A549 (cell line): Measurements from ENCODE around the gene THSD7A. TPM values are rescaled to one million over a fixed set of nuclear protein-coding genes. Genes with fewer than 3 reads are reported as not detected.
A peak's percentile ranks its signal among the peaks of the same experiment; 100 is the strongest.

Experiments
- ATAC-seq, 2 experiments: fragments of 200-7000 bp in 1 of 2; fragments of >200 bp in 1 of 2; cut with Nextera tagmentation in 1 of 2; cut with Tn5 transposase in 1 of 2; 3 replicates each; pipeline versions ENCODE4 v1.8.0 to v1.9.1; 2018 to 2020; ENCODE audit warnings: mild to moderate bottlenecking in 1 of 2, moderate library complexity in 1 of 2
- CTCF ChIA-PET: fragments of 300-600 bp; sonication (Branson Sonifier 250); formaldehyde crosslinking; extraction: SDS; loops from one replicate; lab custom pipeline; 2021; ENCODE audit warnings: antibody characterized with exemption, inconsistent platforms; lab: Yijun Ruan, JAX
- POLR2A ChIA-PET: fragments of 350-600 bp; formaldehyde crosslinking; extraction: SDS; loops from one replicate; lab custom pipeline; 2021; ENCODE audit warnings: antibody characterized with exemption, inconsistent platforms; lab: Yijun Ruan, JAX
- DNase-seq, 2 experiments: peaks; one replicate each; pipeline versions ENCODE4 v3.0.0 to v3.0.0-alpha.2; 2011 to 2016; ENCODE audit warnings: low read depth in 1 of 2, low spot score in 1 of 2
- FAIRE-seq: peaks from 2 replicates; lab custom pipeline; 2011; peaks lifted over from hg19 to GRCh38; lab: Jason Lieb, UNC
- H3K27ac ChIP-seq, 2 experiments: fragments of >200 bp; sonication (Bioruptor Twin); formaldehyde crosslinking; 3 replicates each; pipeline ENCODE4 v1.5.1; 2016 to 2017
- H3K4me1 ChIP-seq: fragments of >200 bp; sonication (Bioruptor Twin); formaldehyde crosslinking; 3 replicates; pipeline ENCODE4 v1.6.1; 2016
- H3K4me2 ChIP-seq: fragments of >200 bp; sonication (Bioruptor Twin); formaldehyde crosslinking; 3 replicates; pipeline ENCODE4 v1.6.1; 2016
- H3K4me3 ChIP-seq: fragments of >200 bp; sonication (Bioruptor Twin); formaldehyde crosslinking; 3 replicates; pipeline ENCODE4 v1.5.1; 2016
- H3K9me3 ChIP-seq: fragments of >200 bp; sonication (Bioruptor Twin); formaldehyde crosslinking; 3 replicates; pipeline ENCODE4 v1.6.1; 2016
- ATOH8 ChIP-seq: fragments of 250-450 bp; sonication (Bioruptor Pico); IDR thresholded peaks from 2 replicates; pipeline ENCODE4 v1.5.0; 2020; ENCODE audit warnings: low read depth, mild to moderate bottlenecking, moderate library complexity
- CTCF ChIP-seq: fragments of >200 bp; sonication (Bioruptor Twin); formaldehyde crosslinking; IDR thresholded peaks from 3 replicates; pipeline ENCODE4 v1.5.1; 2016
- E2F6 ChIP-seq: IDR thresholded peaks from 2 replicates; pipeline ENCODE4 v1.6.1; 2012; ENCODE audit warnings: low read depth, borderline replicate concordance
- EHMT2 ChIP-seq: fragments of 200-600 bp; sonication (generic); IDR thresholded peaks from 2 replicates; pipeline ENCODE4 v1.6.1; 2016; ENCODE audit warnings: antibody characterized with exemption, low read depth, mild to moderate bottlenecking, moderate library complexity
- EP300 ChIP-seq, 2 experiments: fragments of >200 bp; sonication (Bioruptor Twin); formaldehyde crosslinking; IDR thresholded peaks; 2 replicates in 1 of 2; 3 replicates in 1 of 2; pipeline ENCODE4 v1.6.1; 2016 to 2017
- FOXS1 ChIP-seq: fragments of 250-450 bp; sonication (Bioruptor Pico); IDR thresholded peaks from 2 replicates; pipeline ENCODE4 v1.5.0; 2020; ENCODE audit warnings: mild to moderate bottlenecking, moderate library complexity
- KDM1A ChIP-seq: fragments of 200-600 bp; sonication (generic); IDR thresholded peaks from 2 replicates; pipeline ENCODE4 v1.6.1; 2016; ENCODE audit warnings: low read depth, mild to moderate bottlenecking
- MAFK ChIP-seq: fragments of 450-650 bp; IDR thresholded peaks from 2 replicates; pipeline ENCODE4 v1.6.1; 2014; ENCODE audit not compliant: partially characterized antibody
- NFE2L2 ChIP-seq: fragments of 150-350 bp; conservative IDR thresholded peaks from 2 replicates; pipeline ENCODE4 v1.6.1; 2014; ENCODE audit warnings: low read length
- PBX3 ChIP-seq: IDR thresholded peaks from 2 replicates; pipeline ENCODE4 v1.6.1; 2012
- PHF8 ChIP-seq: fragments of 200-600 bp; sonication (generic); IDR thresholded peaks from 2 replicates; pipeline ENCODE4 v1.6.1; 2016; ENCODE audit warnings: low read depth, mild to moderate bottlenecking, antibody characterized with exemption, moderate library complexity, borderline replicate concordance
- RAD21 ChIP-seq, 2 experiments: fragments of >200 bp in 1 of 2; sonication (Bioruptor Twin) in 1 of 2; formaldehyde crosslinking in 1 of 2; IDR thresholded peaks in 1 of 2; conservative IDR thresholded peaks in 1 of 2; 2 replicates in 1 of 2; 3 replicates in 1 of 2; pipeline ENCODE4 v1.6.1; 2012 to 2018; ENCODE audit warnings: inconsistent platforms in 1 of 2
- RCOR1 ChIP-seq: fragments of 150-350 bp; IDR thresholded peaks from 2 replicates; pipeline ENCODE4 v1.6.1; 2014; ENCODE audit warnings: antibody characterized with exemption, low read length, low read depth
- RFX5 ChIP-seq: fragments of 450-650 bp; IDR thresholded peaks from 2 replicates; pipeline ENCODE4 v1.7.1; 2014; ENCODE audit warnings: antibody characterized with exemption, mild to moderate bottlenecking, moderate library complexity
- SMC3 ChIP-seq: fragments of >200 bp; sonication (Bioruptor Twin); formaldehyde crosslinking; IDR thresholded peaks from 3 replicates; pipeline ENCODE4 v1.6.1; 2018; ENCODE audit warnings: inconsistent platforms
- WGBS: methylation state at CpG from one replicate; pipeline ENCODE4 v1.1.6; 2017; ENCODE audit errors: missing lambda C conversion rate; 5-methylcytosine and 5-hydroxymethylcytosine counted together
- polyA plus RNA-seq, 4 experiments: library from polyadenylated mRNA; depleted of rRNA in 3 of 4; stranded (reverse); fragments of >200 nt; fragmentation: RNase III in 1 of 4; extraction: RNeasy Plus Mini Kit Qiagen cat#74134 plus additional on column Dnase treatment in 1 of 4; gene quantifications; 2 replicates in 3 of 4; 3 replicates in 1 of 4; pipeline ENCODE4 v1.2.3, GENCODE V29; 2011 to 2017
- TF ChIP-seq, protein P1 (sequence below): fragments of 450-650 bp; IDR thresholded peaks from 2 replicates; pipeline ENCODE4 v1.6.1; 2014; ENCODE audit warnings: antibody characterized with exemption

The THSD7A gene
- polyA plus RNA-seq, 2 of the 4 experiments (the other 2 are of a cell fraction): 5.7 to 11.8 TPM

- CTCF ChIA-PET: interaction anchor here (1.2 kb wide), 1 partner anchor 43 kb away, joined by 4 read pairs; no protein-coding TSS in a partner anchor
- no peak for FAIRE-seq
- 69% methylated on average over 4 of the region's 4 CpGs for WGBS
Observed at GRCh38 chr7:11749629-11750028, 82.4 kb downstream of the THSD7A start.

DNA sequence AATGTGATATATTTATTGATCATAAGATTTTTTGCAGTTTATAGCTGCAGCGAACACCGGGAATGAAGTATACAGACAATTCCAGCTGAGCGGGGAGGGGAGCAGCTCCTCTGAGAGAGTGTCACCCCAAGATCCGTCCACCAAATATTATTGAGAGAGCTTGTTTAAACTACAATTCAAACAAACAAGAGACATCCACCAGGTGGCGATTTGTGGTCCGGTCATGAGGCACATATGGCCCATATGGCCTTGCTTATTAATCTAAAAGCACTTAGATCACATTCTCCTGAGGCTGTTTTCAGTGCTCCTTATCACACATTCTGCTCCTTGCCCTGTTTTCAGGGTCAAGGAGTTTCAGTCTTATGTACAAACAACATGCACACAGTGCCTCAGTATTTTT is 83.1 kb downstream of the THSD7A start:
- Histone ChIP-seq H3K4me2 (peak overlapping the region; percentile 66), H3K9me3 (no peaks in the 10 kb centered on the region), H3K4me1 (peaks cover 32% of the 10 kb centered on the region), H3K4me3 (no peak overlapping the region), H3K27ac (peak overlapping the region; percentile 33 to 77; a peak in 5 of 6 replicates)
- CTCF ChIA-PET: interaction anchor here (0.8 to 1.2 kb wide), 4 partner anchors 15 to 84 kb away, joined by 3 to 4 read pairs (median 4); no protein-coding TSS in a partner anchor
- 68% methylated on average over 6 of the region's 6 CpGs for WGBS
- TF ChIP-seq E2F6: no peak
- peak; percentile 11; the same call in 1 of the 3 replicates for TF ChIP-seq CTCF
- 0 out of 3 replicates have a peak, but pooled peaks have one; percentile 16 for TF ChIP-seq SMC3
- TF ChIP-seq RAD21 (conservative IDR thresholded peaks at IDR 0.05 in 1 of 2, IDR thresholded peaks at IDR 0.05 in 1 of 2): 0 out of 5 replicates have a peak, but pooled peaks of 1 of the 2 experiments have one; percentile 15
- TF ChIP-seq RFX5: no peak
- ATAC-seq: no peak
- peak in 1 of 2 experiments; percentile 47 for DNase-seq
- FAIRE-seq: no peak
- POLR2A ChIA-PET: no interaction called here

More at GRCh38 chr7:11749629-11750028, 82.4 kb downstream of the THSD7A start:
- peak overlapping the region; percentile 33 to 77 for H3K27ac ChIP-seq
- no peak overlapping the region for H3K4me3 ChIP-seq
- ATAC-seq (no peak), DNase-seq (no peak)
- H3K4me2 ChIP-seq: peak overlapping the region; percentile 66
- no peaks in the 10 kb centered on the region for H3K9me3 ChIP-seq
- H3K4me1 ChIP-seq: peaks cover 40% of the 10 kb centered on the region
- TF ChIP-seq PHF8 (no peak), MAFK (no peak), FOXS1 (CRISPR knock-in tag) (no peak), EHMT2 (no peak), RCOR1 (no peak), EP300 (IDR thresholded peaks at IDR 0.05) (no peak), SMC3 (no peak), RAD21 (conservative IDR thresholded peaks at IDR 0.05 in 1 of 2, IDR thresholded peaks at IDR 0.05 in 1 of 2) (no peak), KDM1A (no peak), PBX3 (no peak), NFE2L2 (no peak), ATOH8 (CRISPR knock-in tag) (no peak)
- TF ChIP-seq, protein P1, sequence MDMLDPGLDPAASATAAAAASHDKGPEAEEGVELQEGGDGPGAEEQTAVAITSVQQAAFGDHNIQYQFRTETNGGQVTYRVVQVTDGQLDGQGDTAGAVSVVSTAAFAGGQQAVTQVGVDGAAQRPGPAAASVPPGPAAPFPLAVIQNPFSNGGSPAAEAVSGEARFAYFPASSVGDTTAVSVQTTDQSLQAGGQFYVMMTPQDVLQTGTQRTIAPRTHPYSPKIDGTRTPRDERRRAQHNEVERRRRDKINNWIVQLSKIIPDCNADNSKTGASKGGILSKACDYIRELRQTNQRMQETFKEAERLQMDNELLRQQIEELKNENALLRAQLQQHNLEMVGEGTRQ: no peak
- POLR2A ChIA-PET: no interaction called here
